GM13977 (cell line): ENCODE data around the gene ARHGAP10.

Experiments used
- DNase-seq: peaks from one replicate; pipeline ENCODE4 v3.0.0; 2012; ENCODE audit warnings: low spot score
- CTCF ChIP-seq: IDR thresholded peaks from 2 replicates; pipeline ENCODE4 v1.5.1; 2012; ENCODE audit warnings: mild to moderate bottlenecking, control low read depth; ENCODE audit not compliant: insufficient read depth; ENCODE audit errors: extremely low read depth, missing control alignments
- in situ Hi-C: fragments of 300-500 bp; cut with MboI; formaldehyde crosslinking; loops from one replicate; pipeline ENCODE4 v1.12.0; 2022; ENCODE audit warnings: low sequenced_read_pairs, low pct_unique_long_range_greater_than_20kb, mixed read lengths, inconsistent platforms; ENCODE audit not compliant: unreplicated experiment

The ARHGAP10 gene

GRCh38 chr4:148029781-148030180, 297.9 kb downstream of the ARHGAP10 start:
- no peak for DNase-seq
- TF ChIP-seq CTCF, result no peak
- in situ Hi-C loops, result no loop called here

- in situ Hi-C loops, result no loop called here
- TF ChIP-seq CTCF, result no peak
These were observed 298.4 kb downstream of the ARHGAP10 start for GRCh38 chr4:148030193-148030873.

GRCh38 chr4:148034813-148035212, 302.9 kb downstream of the ARHGAP10 start:
- in situ Hi-C loops, result no loop called here
- no peak for DNase-seq
- TF ChIP-seq CTCF, result no peak

More at GRCh38 chr4:148030193-148030873, 298.4 kb downstream of the ARHGAP10 start:
- DNase-seq, result no peak

- DNase-seq, result no peak
- TF ChIP-seq CTCF, result no peak
- in situ Hi-C loops, result no loop called here
These were observed 309.9 kb downstream of the ARHGAP10 start for GRCh38 chr4:148041606-148042329.

GRCh38 chr4:148044089-148044911, 312.4 kb downstream of the ARHGAP10 start:
- in situ Hi-C loops, result no loop called here
- no peak for DNase-seq
- no peak for TF ChIP-seq CTCF

- in situ Hi-C loops, result no loop called here
- DNase-seq, result peak; percentile 51
- TF ChIP-seq CTCF, result peak; percentile 14
These were observed 313.0 kb downstream of the ARHGAP10 start for GRCh38 chr4:148044912-148045352.
